Measurements from ENCODE around the gene OSBPL6.
A peak's percentile ranks its signal among the peaks of the same experiment; 100 is the strongest.

The OSBPL6 gene

GRCh38 chr2:178417916-178418315 is 223.6 kb downstream of the OSBPL6 start:
- H2AFZ ChIP-seq (ENCODE audit: low read depth, low read length), result no peak overlapping the region
- H4K20me1 ChIP-seq (ENCODE audit: insufficient read depth, low read length), result peaks cover 2% of the 10 kb centered on the region; the same call in 1 of the 2 replicates
- no peak overlapping the region for H3K4me2 ChIP-seq (ENCODE audit: insufficient read depth, low read length)
- H3K36me3 ChIP-seq (ENCODE audit: insufficient read depth, low read length), result peaks cover 44% of the 10 kb centered on the region
- peaks cover 21% of the 10 kb centered on the region for H3K4me1 ChIP-seq (ENCODE audit: insufficient read depth, low read length)
- no peak overlapping the region for H3K27ac ChIP-seq (ENCODE audit: low read length)
- no peak for ATAC-seq (ENCODE audit: insufficient read depth, low read depth)
- H3K9me3 ChIP-seq (ENCODE audit: insufficient read depth, low read length, severe bottlenecking), result no peaks in the 10 kb centered on the region
- no peak overlapping the region for H3K9ac ChIP-seq (ENCODE audit: low read depth, low read length)
- no peaks in the 10 kb centered on the region for H3K27me3 ChIP-seq (ENCODE audit: insufficient read depth, low read length, poor library complexity)
- H3K79me2 ChIP-seq (ENCODE audit: insufficient read depth, low read length), result peaks cover 60% of the 10 kb centered on the region
- TF ChIP-seq EZH2 (IDR thresholded peaks at IDR 0.05; ENCODE audit: borderline replicate concordance, low read depth, low read length, severe bottlenecking) (no peak), CTCF (IDR thresholded peaks at IDR 0.05; ENCODE audit: borderline replicate concordance, extremely low read depth, low read length, poor library complexity, severe bottlenecking) (no peak)
- H3K4me3 ChIP-seq (ENCODE audit: low read depth in 1 of 2, low read length in 2 of 2), result no peak overlapping the region
- DNase-seq, result no peak

GRCh38 chr2:178418426-178418825 is 224.1 kb downstream of the OSBPL6 start:
- Histone ChIP-seq H3K4me2 (ENCODE audit: insufficient read depth, low read length) (no peak overlapping the region), H4K20me1 (ENCODE audit: insufficient read depth, low read length) (peaks cover 3% of the 10 kb centered on the region; the same call in 1 of the 2 replicates), H3K79me2 (ENCODE audit: insufficient read depth, low read length) (peaks cover 66% of the 10 kb centered on the region), H3K4me1 (ENCODE audit: insufficient read depth, low read length) (peaks cover 18% of the 10 kb centered on the region), H3K27me3 (ENCODE audit: insufficient read depth, low read length, poor library complexity) (no peaks in the 10 kb centered on the region), H3K27ac (ENCODE audit: low read length) (no peak overlapping the region), H3K9ac (ENCODE audit: low read depth, low read length) (no peak overlapping the region), H3K4me3 (ENCODE audit: low read depth in 1 of 2, low read length in 2 of 2) (no peak overlapping the region), H3K9me3 (ENCODE audit: insufficient read depth, low read length, severe bottlenecking) (no peaks in the 10 kb centered on the region), H2AFZ (ENCODE audit: low read depth, low read length) (no peak overlapping the region), H3K36me3 (ENCODE audit: insufficient read depth, low read length) (peaks cover 49% of the 10 kb centered on the region)
- TF ChIP-seq CTCF (IDR thresholded peaks at IDR 0.05; ENCODE audit: borderline replicate concordance, extremely low read depth, low read length, poor library complexity, severe bottlenecking), result no peak
- TF ChIP-seq EZH2 (IDR thresholded peaks at IDR 0.05; ENCODE audit: borderline replicate concordance, low read depth, low read length, severe bottlenecking), result no peak
- ATAC-seq (ENCODE audit: insufficient read depth, low read depth), result no peak
- no peak for DNase-seq

- no peak overlapping the region for H3K4me2 ChIP-seq (ENCODE audit: insufficient read depth, low read length)
- ATAC-seq (ENCODE audit: insufficient read depth, low read depth) (no peak), DNase-seq (no peak)
- H3K27me3 ChIP-seq (ENCODE audit: insufficient read depth, low read length, poor library complexity), result no peaks in the 10 kb centered on the region
- H3K27ac ChIP-seq (ENCODE audit: low read length), result no peak overlapping the region
- H3K4me3 ChIP-seq (ENCODE audit: low read depth in 1 of 2, low read length in 2 of 2), result no peak overlapping the region
- H3K9ac ChIP-seq (ENCODE audit: low read depth, low read length), result no peak overlapping the region
- no peak overlapping the region for H2AFZ ChIP-seq (ENCODE audit: low read depth, low read length)
- H3K36me3 ChIP-seq (ENCODE audit: insufficient read depth, low read length), result peaks cover 52% of the 10 kb centered on the region
- H3K4me1 ChIP-seq (ENCODE audit: insufficient read depth, low read length), result peaks cover 18% of the 10 kb centered on the region
- TF ChIP-seq EZH2 (IDR thresholded peaks at IDR 0.05; ENCODE audit: borderline replicate concordance, low read depth, low read length, severe bottlenecking) (no peak), CTCF (IDR thresholded peaks at IDR 0.05; ENCODE audit: borderline replicate concordance, extremely low read depth, low read length, poor library complexity, severe bottlenecking) (peak; percentile 31)
- H4K20me1 ChIP-seq (ENCODE audit: insufficient read depth, low read length), result peaks cover 3% of the 10 kb centered on the region; the same call in 1 of the 2 replicates
- no peaks in the 10 kb centered on the region for H3K9me3 ChIP-seq (ENCODE audit: insufficient read depth, low read length, severe bottlenecking)
- H3K79me2 ChIP-seq (ENCODE audit: insufficient read depth, low read length), result peaks cover 69% of the 10 kb centered on the region
Observed at GRCh38 chr2:178419123-178419522, 224.8 kb downstream of the OSBPL6 start.
